Hematopoietic multipotent progenitor cell treated with erythropoietin and hydrocortisone succinate and interleukin-3 and kit ligand, for 6 days (in vitro differentiated cells): Measurements from ENCODE around the gene SBF2.
"Not testable (repeated sequence)": the region's sequence is repeated elsewhere in the genome, so short reads cannot be mapped to it uniquely, and the experiment has no call there.

ENCODE experiments used
- DNase-seq: peaks from one replicate; pipeline ENCODE4 v3.0.0-alpha.2; 2015

SBF2 gene

GRCh38 chr11:9990221-9990973, 303.6 kb downstream of the SBF2 start:
- peak; percentile 7 for DNase-seq

GRCh38 chr11:9987303-9987702, 306.7 kb downstream of the SBF2 start:
- not testable (repeated sequence) for DNase-seq

- no peak for DNase-seq
Measured at GRCh38 chr11:9982796-9983579, 311.0 kb downstream of the SBF2 start.

GRCh38 chr11:9982127-9982795, 311.8 kb downstream of the SBF2 start:
- DNase-seq: no peak

GRCh38 chr11:9980931-9981330, 313.1 kb downstream of the SBF2 start:
- no peak for DNase-seq

- DNase-seq: no peak
Measured at GRCh38 chr11:9977554-9977953, 316.5 kb downstream of the SBF2 start.

GRCh38 chr11:9974375-9974774, 319.6 kb downstream of the SBF2 start:
- no peak for DNase-seq

- no peak for DNase-seq
Measured at GRCh38 chr11:9973921-9974320, 320.1 kb downstream of the SBF2 start.

- DNase-seq: peak; percentile 77
Measured at GRCh38 chr11:9972989-9973388, 321.0 kb downstream of the SBF2 start.

- no peak for DNase-seq
Measured at GRCh38 chr11:9971894-9972293, 322.1 kb downstream of the SBF2 start.

GRCh38 chr11:9969068-9969467, 325.0 kb downstream of the SBF2 start:
- DNase-seq: no peak

- no peak for DNase-seq
Measured at GRCh38 chr11:9962722-9963121, 331.3 kb downstream of the SBF2 start.

- no peak for DNase-seq
Measured at GRCh38 chr11:9957072-9957471, 336.9 kb downstream of the SBF2 start.

- peak; percentile 23 for DNase-seq
Measured at GRCh38 chr11:9956483-9956882, 337.5 kb downstream of the SBF2 start.

- no peak for DNase-seq
Measured at GRCh38 chr11:9955391-9955790, 338.6 kb downstream of the SBF2 start.

- no peak for DNase-seq
Measured at GRCh38 chr11:9953994-9954626, 339.9 kb downstream of the SBF2 start.

- no peak for DNase-seq
Measured at GRCh38 chr11:9952511-9953196, 341.4 kb downstream of the SBF2 start.

GRCh38 chr11:9951807-9952206, 342.2 kb downstream of the SBF2 start:
- DNase-seq: no peak

GRCh38 chr11:9950462-9950861, 343.6 kb downstream of the SBF2 start:
- no peak for DNase-seq

GRCh38 chr11:9947231-9947864, 346.7 kb downstream of the SBF2 start:
- DNase-seq: no peak

GRCh38 chr11:9945680-9946079, 348.3 kb downstream of the SBF2 start:
- DNase-seq: not testable (repeated sequence)
